Measurements from ENCODE around the gene SLC35A3.
"Not testable (repeated sequence)": the region's sequence is repeated elsewhere in the genome, so short reads cannot be mapped to it uniquely, and the experiment has no call there.

DNA sequence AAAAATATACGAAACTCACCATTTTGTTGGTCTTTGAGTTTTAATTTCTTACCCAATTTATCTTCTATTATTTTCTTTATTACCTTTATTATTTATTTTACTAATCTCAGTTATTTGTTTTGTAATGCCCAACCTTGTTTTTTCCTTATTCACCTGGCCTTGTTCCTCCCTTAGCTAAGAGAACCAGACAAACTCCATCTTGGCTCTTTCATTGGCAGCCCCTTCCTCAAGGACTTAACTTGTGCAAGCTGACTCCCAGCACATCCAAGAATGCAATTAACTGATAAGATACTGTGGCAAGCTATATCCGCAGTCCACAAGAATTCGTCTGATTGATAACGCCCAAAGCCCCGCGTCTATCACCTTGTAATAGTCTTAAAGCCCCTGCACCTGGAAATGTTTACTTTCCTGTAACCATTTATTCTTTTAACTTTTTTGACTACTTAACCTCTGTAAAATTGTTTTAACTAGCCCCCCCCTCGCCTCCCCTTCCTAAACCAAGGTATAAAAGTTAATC lies 10.5 kb upstream of the SLC35A3 start:
- TF ChIP-seq, protein P1, sequence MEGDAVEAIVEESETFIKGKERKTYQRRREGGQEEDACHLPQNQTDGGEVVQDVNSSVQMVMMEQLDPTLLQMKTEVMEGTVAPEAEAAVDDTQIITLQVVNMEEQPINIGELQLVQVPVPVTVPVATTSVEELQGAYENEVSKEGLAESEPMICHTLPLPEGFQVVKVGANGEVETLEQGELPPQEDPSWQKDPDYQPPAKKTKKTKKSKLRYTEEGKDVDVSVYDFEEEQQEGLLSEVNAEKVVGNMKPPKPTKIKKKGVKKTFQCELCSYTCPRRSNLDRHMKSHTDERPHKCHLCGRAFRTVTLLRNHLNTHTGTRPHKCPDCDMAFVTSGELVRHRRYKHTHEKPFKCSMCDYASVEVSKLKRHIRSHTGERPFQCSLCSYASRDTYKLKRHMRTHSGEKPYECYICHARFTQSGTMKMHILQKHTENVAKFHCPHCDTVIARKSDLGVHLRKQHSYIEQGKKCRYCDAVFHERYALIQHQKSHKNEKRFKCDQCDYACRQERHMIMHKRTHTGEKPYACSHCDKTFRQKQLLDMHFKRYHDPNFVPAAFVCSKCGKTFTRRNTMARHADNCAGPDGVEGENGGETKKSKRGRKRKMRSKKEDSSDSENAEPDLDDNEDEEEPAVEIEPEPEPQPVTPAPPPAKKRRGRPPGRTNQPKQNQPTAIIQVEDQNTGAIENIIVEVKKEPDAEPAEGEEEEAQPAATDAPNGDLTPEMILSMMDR (IDR thresholded peaks at IDR 0.05), result not testable (repeated sequence)
- not testable (repeated sequence) for TF ChIP-seq POLR2A (IDR thresholded peaks at IDR 0.05)

Data from thyroid gland (tissue), 4 donors.